Measurements from ENCODE around the gene CYBA. TPM values are rescaled to one million over a fixed set of nuclear protein-coding genes. Genes with fewer than 3 reads are reported as not detected.
A peak's percentile ranks its signal among the peaks of the same experiment; 100 is the strongest.

Gene CYBA
- total RNA-seq, 2 donors from 2014 or later = 71.4 to 168 TPM

DNA sequence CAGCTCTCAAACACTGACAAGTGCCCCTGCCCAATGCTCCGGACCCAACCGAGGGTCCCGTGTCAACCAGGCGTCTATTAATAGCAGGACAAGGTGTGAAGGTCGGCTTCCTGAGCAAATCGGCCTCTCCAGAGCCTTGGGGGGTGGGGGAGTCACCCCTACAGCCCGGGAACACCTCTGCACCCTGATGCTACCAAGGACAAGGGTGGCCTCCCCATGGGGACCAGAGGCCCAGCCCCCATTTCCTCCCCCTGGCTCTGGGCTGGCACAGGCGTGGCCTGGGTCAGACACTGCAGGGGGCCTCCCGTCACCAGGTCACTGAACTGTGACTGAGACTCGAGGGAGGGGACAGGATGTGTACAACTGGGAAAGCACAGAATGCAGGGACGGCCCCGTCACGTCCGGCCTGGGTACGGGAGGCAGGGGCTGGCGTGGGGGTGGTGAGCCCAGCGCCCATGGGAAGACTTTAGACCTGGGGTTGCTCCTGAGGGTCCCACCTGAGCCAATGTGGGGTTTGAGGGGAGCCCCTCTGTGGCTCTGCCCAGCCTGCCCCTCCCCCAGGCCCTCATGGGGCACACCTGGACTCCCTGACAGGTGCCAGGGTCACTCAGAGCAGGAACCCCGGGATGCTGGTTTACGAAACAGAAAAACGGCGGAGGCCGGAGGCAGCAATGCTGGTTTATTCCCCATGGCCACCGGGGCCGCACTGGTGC, 579 bp upstream of the CYBA start:
- DNase-seq (ENCODE audit: low spot score) = peak; percentile 88
- intact Hi-C loops (cut with DNase I) = no loop called here

DNA sequence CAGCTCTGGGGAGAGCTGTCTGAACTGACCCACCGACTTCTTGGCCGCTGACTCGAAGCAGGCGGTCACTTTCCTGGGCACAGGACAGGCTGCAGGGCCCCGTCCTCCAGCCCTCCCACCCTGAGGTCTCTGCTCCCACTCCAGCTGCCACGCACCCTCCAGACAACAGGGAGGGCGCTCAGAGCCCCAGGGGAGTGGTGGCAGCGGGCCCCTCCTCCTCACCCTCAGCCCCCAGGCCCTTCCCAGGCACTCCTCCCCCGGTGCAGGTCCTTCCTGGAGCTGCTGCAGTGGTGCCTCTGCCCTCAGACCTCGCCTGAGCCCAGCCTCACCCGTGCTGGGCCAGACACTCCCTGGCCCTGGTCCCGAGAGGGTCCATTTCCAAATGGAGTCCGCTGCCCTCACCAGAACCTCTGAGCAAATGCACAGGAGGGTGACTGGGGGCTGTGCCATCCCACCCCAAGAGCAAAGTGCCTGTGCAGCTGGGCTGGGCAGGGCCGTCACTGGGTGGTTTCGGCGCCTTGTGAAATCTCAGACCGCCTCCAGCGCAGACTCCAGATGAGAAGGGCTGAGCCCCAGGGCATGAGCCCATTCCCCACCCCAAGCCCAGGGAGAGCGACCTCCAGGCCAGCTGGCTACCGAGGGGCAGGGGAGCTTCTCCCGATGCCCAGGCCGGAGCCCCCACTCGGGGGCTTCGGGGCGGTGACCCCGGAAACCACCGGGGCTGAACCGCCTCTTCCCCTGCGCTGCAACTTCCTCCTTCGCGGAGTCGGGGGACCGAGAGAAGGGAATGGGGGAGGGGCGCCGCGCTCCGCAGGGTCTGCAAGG, 717 bp downstream of the CYBA start:
- intact Hi-C loops (cut with DNase I) = no loop called here
- DNase-seq (ENCODE audit: low spot score) = peak; percentile 86

DNA sequence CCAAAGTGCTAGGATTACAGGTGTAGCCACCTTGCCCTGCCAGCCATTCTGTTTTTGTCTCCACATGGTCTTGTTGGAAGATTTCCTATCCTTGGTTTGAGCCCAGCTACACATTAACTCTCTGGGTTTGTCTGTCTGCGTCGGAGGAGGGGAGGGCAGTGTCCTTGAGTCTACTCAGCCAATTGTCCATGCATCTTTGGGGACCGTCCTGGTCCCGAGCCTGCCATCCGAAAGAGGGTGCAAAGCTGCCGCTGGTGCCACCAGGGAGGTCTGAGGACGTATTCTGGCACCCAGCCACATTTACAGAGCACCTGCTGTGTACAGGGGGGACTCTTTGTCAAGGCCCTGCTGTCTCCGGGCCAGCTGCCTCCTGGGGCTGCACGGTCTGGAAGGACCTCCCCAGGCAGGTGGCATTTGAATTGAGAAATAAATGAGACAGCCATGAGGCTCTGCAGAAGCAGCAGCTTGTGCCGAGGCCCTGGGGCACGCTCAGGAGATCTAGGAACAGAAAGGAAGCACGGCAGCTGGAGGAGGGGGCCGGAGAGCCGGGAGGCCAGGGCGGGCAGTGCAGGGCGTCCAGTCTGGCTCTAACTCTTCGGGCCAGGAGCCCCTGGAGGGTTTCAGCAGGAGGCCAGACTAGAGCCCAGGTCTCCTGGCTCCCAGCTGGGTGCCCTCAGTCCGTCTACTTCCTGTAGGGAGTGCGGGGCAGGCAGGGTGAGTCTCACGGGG, 1.5 kb downstream of the CYBA start:
- intact Hi-C loops (cut with DNase I) = no loop called here
- no peak for DNase-seq (ENCODE audit: low spot score)

DNA sequence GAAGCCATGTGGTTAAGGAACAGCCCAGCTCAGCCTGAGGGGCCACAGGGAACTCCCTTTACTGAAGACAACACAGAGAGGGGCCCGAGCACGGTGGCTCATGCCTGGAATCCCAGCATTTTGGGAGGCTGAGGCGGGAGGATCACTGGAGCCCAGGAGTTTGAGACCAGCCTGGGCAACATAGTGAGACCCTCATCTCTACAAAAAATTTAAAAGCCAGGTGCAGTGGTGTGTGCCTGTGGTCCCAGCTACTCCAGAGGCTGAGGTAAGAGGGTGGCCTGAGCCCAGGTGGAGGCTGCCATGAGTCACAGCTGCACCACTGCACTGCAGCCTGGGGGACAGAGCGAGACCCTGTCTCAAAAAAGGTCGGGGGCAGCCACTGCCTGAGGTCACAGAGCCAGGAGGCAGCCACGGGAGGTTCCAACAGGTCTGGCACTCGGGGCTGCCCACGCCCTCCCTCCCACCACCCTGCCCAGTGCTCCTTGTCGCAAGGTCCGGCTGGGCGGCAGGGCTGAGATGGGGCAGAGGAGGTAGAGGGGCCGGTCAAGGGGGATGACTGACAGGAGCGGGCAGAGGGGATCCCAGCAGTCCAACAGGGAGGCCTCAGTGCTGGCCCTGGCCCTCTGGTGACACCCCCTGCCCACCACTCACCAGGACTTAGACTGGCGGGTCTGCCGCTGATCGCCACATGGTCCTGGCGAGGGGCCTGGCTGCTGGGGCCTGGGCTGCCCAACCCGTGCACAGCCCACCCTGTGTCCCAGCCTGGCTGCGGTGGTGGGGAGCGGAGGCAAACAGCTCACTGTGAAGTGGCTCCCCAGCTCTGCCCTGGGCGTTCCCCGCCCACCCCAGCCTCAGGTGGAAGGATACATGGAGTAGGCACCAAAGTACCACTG, 3.4 kb downstream of the CYBA start:
- intact Hi-C loops (cut with DNase I) = no loop called here
- no peak for DNase-seq (ENCODE audit: low spot score)

DNA sequence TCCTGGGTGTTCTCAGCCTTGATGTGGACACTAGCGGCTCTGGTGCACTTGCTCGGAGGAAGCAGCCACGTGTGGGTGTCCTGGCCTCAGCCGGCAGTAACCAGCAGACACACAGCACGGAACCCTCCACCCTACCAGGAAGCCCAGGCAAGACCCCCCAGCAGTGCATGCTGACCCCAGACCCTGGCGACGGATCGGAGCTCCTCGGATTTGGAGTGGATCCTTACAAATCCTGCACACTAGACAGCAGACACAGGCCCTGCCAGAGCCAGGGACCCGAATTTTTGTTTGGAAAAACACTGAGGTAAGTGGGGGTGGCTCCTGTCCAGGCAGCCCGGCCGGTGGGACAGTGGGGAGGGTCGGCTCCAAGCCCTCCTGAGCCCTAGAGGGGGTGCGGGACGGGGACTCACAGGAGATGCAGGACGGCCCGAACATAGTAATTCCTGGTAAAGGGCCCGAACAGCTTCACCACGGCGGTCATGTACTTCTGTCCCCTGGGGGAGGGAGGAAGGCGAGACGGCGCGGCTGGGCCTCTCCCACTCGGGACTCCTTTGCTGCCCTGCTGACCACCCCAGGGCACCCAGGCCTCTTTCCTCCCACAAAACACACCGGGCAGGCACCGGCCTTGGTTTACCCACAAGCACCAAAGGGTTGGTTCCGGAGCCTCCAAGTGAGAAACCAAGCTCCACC, 4.4 kb downstream of the CYBA start:
- DNase-seq (ENCODE audit: low spot score) = no peak
- intact Hi-C loops (cut with DNase I) = no loop called here

DNA sequence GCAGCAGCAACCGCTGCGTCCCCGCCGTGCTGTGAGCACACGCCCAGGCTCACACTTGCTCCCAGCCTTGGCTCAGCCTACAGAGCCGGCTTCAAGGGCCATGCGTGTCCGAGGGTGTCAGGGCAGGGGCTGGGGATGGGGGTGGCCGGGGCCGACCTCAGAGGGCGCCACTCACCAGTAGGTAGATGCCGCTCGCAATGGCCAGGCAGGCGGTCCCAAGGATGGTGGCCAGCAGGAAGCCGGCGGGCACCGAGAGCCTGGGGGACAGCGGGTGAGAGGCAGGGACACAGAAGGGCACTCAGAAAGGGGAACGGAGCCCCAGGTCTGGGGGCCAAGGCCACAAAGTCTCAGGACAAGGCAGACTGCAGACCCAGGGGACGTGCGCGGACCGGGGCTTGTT, 4.9 kb downstream of the CYBA start:
- no peak for DNase-seq (ENCODE audit: low spot score)
- intact Hi-C loops (cut with DNase I) = no loop called here

DNA sequence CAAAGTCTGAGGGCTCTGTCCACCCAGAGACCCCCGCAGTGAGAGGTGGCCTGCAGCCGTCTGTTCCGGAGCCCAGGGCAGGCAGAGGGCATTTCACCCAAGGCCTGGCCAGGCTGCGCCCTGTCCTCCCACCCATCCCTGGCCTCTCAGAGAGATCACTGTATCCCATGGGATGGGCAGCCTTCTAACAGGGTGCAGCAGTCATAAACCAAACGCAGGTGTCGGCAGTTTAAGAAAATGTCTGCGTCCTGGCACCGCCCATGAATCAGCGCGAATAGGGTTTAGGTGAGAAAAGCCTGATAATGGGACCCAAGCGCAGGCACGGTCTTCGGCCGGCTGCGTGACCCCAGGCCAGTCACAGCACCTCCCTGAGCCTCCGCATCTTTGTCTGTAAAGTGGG, 5.4 kb downstream of the CYBA start:
- DNase-seq (ENCODE audit: low spot score) = no peak
- intact Hi-C loops (cut with DNase I) = no loop called here

DNA sequence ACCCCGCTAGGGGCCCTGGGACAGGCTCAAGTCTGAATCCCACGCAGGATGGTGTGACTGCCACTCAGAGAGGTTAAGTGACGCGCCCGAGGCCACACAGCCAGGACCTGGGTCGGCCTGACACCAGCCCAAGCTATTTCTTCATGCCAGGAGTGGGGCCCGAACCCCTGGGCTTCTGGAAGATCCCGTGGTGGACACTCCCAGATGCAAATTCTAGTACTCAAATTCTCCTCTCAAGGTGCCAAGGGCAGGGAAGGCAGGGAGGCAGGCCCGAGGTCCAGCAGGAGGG, 7.3 kb downstream of the CYBA start:
- intact Hi-C loops (cut with DNase I) = no loop called here
- no peak for DNase-seq (ENCODE audit: low spot score)

DNA sequence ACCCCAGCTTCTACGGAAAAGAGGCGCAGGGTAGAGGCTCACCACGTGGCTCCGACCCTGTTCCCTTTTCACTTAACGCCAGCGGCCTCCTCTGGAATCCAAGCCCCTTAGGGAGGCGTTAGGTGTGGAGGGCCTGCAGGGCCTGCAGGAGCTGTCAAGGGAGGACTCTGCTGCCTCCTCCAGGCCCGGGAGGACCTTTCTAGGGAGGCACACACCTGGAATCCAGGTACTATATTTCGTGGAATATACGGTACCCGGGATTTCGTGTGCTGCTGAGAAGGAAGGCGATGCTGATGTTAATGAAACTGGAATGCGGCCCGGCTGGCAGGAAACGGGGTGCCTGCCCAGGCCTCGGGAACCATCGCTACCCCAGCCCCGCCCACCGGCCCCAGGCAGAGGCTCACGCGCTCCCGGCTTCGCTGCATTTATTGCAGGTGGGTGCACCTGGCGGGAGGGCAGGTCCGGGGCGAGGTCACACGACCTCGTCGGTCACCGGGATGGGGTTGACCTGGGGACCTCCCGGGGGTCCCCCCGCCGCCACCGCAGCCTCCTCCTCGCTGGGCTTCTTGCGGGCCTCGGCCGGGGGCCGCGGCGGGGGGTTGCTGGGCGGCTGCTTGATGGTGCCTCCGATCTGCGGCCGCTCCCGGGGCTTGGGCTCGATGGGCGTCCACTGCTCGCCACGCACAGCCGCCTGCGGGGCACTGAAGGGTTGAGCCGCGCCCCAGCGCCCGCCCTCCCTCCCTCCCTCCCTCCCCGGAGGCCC, 7.8 kb downstream of the CYBA start:
- intact Hi-C loops (cut with DNase I) = no loop called here
- DNase-seq (ENCODE audit: low spot score) = no peak

DNA sequence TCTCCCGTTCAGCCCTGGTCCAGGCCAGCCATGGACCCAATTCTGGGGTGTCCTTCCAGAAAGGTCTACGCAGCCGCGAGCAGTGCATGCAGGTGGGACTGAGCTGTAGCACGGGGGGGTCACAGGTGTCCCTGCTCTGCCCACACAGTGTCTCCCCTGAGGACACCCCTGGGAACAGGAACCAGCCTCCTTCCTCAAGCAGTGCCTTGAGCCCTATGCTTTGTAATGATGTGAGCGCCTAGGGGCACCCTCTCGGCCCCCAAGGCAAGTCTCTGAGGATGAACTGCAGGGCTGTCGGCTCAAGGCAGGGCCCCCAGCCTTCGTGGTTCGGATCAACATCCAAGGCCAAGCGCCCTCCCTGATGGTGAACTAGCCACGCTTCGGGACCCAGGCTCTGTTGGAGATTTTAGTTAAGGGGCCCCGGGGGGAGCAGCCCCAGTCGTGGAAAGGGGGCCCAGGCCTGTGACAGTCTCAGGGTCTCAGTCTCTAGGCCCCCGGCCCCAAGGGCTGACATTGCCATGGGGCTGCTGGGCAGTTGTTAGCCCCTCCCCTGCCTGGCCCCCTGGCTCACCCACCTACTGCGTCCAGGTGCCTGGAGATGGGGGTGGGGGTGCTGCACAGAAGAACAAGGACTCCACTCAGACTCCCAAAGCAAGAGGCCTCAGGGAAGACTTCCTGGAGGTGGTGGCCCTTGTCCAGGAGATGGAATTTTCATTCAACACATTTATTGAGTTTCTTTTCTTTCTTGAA, 10.2 kb downstream of the CYBA start:
- intact Hi-C loops (cut with DNase I) = no loop called here
- DNase-seq (ENCODE audit: low spot score) = no peak

DNA sequence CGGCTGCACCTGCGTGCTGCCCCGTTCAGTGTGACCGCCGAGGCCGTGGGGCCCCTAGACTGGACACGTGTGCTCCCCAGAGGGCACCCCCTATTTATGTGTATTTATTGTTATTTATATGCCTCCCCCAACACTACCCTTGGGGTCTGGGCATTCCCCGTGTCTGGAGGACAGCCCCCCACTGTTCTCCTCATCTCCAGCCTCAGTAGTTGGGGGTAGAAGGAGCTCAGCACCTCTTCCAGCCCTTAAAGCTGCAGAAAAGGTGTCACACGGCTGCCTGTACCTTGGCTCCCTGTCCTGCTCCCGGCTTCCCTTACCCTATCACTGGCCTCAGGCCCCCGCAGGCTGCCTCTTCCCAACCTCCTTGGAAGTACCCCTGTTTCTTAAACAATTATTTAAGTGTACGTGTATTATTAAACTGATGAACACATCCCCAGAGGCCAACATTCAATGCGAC, 10.8 kb downstream of the CYBA start:
- DNase-seq (ENCODE audit: low spot score) = no peak
- intact Hi-C loops (cut with DNase I) = no loop called here

DNA sequence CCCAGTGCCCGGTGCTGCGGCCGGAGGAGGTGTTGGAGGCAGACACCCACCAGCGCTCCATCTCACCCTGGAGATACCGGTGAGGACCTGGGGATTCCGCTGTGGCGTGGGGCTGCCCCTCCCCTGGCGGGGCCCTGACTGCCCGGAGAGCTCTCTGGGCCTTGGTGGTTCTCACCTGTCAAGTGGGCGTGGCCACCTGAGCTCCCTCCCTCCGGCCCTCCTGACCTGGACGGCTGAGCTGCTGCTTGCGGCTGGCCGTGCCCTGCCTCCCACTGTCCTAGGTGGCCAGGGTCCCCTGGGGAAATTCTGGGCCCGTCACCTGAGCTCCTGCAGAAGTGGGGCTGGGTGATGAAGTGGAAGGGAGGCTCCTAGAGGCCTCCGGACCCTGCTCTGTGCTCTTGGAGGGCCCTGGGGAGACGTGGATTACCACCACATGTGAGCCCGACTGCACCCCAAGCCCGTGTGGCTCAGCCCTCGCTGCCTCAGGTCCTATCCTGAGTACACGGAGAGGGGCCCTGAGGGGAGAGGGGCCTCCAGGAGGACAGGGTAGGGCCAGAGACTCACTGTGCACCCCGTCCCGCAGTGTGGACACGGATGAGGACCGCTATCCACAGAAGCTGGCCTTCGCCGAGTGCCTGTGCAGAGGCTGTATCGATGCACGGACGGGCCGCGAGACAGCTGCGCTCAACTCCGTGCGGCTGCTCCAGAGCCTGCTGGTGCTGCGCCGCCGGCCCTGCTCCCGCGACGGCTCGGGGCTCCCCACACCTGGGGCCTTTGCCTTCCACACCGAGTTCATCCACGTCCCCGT, 11.4 kb downstream of the CYBA start:
- DNase-seq (ENCODE audit: low spot score) = no peak

DNA sequence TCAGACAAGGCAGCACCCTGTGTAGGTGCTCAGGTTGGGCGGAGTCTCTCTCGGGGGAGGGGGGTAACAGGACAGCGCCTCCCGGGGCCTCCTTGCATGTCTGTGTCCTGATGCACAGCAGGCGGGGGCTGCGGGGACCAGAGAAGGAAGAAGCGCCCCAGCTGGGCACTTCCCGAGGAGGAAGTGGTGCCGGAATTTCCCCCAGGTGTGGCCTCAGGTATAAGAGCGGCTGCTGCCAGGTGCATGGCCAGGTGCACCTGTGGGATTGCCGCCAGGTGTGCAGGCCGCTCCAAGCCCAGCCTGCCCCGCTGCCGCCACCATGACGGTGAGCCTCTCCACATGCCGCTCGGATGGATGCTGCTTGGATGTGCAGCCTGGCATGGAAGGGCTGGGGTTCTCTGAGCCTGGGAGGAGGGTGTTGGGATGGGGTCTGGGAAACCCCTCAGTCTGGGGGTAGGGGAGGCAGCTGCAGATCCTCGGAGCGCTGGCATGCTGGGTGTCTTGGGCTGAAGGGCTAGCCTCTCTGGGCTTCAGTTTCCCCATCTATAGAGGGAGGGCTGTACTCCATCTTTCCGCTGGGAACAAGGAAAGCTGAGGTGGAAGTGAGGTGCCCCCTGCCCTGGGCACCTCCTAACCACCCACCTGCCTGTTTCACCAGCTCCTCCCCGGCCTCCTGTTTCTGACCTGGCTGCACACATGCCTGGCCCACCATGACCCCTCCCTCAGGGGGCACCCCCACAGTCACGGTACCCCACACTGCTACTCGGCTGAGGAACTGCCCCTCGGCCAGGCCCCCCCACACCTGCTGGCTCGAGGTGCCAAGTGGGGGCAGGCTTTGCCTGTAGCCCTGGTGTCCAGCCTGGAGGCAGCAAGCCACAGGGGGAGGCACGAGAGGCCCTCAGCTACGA, 12.3 kb downstream of the CYBA start, which contains the start of gene IL17C:
Gene IL17C, plus strand, starts transcription at position 250 of the 908 bp plus-strand sequence. Its CDS starts 70 bp downstream, at position 320.
- DNase-seq (ENCODE audit: low spot score) = no peak
- intact Hi-C loops (cut with DNase I) = no loop called here

More for the DNA sequence above, 11.4 kb downstream of the CYBA start:
- intact Hi-C loops (cut with DNase I) = no loop called here

DNA sequence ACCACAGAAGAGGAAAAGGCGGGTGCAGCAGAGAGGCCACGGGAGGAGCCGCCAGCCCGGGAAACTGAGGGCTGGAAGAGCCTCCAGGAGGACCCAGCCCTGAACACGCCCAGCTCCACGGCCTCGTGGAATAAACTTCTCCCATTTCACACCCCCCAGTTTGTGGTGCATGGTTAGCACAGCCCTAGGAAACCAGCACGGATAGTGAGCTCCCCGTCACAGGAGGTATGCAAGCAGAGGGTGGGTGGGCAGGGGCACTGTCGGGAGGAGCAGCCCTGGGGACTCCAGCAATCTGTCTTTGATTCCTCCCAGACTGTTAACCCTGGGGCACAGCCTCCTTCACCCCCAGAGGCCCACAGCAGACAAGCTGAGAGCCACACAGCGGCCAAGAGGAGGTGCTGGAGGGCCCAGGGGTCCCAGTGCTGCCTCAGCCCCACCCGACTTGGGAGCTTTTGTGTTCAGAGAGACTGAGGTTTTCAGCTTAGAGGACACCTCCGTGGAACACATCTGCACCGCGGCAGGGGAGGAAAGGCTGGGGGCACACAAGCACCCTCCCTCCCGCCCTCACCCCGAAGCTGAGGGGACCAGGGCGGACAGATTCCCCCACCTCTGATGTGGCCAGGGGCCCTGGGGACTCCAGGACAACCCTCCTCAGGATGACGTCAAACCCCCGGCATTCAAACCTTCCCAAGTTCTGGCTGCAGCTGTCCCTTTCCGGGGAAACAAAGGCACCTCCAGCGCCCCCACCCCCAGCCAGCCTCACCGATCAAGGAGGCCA, 14.2 kb downstream of the CYBA start:
- no peak for DNase-seq (ENCODE audit: low spot score)
- intact Hi-C loops (cut with DNase I) = no loop called here

Measured in posterior vena cava (tissue), 2 donors.